HG03521 (cell line): ENCODE measurements around the gene ZNF546.
A peak's percentile ranks its signal among the peaks of the same experiment; 100 is the strongest.
"Not testable (repeated sequence)": the region's sequence is repeated elsewhere in the genome, so short reads cannot be mapped to it uniquely, and the experiment has no call there.

Experiments used
- ATAC-seq: cut with Tn5 transposase; IDR thresholded peaks from one replicate; pipeline ENCODE4 v1.9.1; 2021; ENCODE audit warnings: mild to moderate bottlenecking, moderate library complexity; ENCODE audit not compliant: unreplicated experiment

Gene ZNF546

DNA sequence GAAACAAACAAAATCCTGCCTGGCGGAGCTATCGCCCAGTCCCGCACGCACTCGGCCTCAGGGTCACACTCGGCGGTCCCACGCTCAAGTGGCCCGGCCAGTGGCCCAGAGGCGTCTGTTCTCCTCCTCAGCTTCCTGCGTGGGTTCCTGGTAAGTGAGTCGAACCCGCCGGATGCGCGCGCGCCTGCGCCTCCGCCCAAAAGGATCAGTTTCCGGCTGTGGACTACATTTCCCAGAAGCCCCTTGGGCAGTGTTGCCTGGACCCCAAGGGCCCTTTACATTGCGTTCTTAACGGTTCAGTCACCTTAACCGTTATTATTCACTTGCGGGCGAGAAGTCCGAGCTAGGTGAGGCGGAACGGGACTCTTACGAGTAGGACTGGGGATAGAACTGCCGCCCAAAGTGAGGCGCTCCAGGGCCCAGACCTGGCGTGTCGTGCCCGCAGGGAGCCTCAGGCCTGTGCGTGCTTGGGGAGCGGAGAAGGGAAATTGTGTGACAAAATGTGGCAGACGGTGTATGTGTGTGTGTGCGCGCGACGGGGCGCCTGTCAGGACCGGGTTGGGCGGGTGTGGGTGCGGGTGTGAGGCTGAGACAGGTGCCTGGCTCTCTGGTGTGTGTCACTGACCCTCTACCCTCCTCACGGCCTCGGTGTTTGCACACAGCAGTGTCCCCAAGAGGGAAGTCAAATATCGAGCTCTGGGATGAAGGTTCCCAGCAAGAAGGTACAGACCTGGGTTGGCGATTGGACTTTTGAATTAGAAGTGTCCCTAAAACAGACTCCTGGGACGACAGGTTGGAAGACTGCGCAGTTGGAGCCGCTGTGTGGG lies at the start of gene ZNF546:
TSS of gene ZNF546 (plus strand) at position 250 of the 827 bp plus-strand sequence. CDS start 1,267 bp downstream, outside the sequence.
- peak; percentile 83 for ATAC-seq

DNA sequence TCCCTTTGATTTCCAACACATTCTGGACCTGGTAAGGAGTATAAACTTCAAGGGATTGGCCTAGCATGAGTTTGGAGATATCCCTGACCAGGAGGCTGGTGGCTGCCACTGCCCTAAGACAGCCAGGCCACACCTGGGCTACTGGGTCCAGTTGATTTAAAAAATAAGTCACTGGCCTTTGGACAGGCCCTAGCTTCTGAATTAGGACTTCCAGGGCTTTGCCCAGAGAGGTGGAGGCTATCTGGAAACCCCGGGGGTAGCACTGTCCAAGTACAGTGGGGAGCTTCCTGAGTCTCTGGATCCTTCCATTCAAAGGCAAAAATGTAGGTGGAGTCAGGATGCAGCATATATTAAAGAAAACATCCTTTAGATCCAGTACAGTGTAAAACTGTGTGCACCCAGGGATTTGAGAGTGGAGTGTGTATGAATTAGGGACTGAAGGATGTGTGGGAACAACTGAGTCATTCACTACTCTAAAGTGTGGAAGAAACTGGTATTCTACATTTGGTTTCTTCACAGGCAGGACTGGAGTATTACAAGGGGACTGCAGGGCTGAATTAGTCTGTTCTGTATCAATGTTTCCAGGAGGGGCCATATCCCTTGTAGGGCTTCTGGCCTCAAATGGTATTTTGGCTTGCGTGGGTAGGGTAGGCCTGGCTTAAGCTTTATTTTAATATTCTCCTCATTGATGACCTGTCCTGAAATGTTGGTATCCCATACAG lies 47.7 kb upstream of the ZNF546 start:
- ATAC-seq, result no peak

DNA sequence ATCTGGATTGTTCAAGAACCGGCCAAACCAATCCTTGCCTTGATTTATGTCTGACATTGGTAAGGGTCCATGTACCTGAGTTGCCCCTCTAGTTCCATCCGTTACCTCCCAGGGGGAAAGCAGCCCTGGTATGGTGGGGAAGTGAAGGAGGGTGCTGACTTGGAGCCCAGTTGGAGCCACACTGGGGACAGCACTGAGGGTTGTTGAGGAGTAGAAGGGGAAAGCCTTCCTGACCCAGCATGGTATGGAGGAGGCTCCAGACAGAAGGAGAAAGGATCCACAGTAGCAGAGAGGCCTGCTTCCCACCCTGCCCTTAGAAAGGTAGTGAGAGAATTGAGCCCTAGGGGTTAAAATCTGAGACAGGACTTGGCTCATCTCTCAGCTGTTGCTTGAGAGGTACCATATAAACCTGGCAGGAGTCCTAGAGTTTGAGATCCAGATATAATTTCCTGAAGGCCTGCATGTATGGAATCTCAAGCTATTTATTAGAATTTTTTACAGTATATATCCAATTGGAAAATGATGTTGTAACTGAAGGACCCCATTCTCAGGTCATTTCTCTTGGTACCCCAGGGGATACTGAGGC lies 45.7 kb upstream of the ZNF546 start:
- ATAC-seq, result no peak

DNA sequence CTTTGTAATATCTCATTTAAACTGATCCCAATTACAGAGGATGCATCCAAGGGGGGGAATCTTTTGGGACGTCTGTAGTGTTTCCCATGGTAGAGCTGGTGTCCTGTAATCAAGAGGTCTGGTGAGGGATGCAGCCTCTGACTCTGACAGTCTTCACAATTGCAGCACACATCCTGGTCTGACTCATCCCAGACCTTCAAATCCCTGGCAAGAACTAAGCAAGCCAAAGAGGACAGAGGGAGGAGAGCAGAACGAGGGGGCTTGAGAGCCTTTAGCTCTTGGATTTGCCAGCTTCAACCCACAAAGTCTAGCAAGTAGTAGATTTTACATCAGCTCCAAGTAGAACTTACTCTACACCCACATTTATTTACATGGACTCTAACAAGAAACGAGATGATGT lies 45.2 kb upstream of the ZNF546 start:
- no peak for ATAC-seq

DNA sequence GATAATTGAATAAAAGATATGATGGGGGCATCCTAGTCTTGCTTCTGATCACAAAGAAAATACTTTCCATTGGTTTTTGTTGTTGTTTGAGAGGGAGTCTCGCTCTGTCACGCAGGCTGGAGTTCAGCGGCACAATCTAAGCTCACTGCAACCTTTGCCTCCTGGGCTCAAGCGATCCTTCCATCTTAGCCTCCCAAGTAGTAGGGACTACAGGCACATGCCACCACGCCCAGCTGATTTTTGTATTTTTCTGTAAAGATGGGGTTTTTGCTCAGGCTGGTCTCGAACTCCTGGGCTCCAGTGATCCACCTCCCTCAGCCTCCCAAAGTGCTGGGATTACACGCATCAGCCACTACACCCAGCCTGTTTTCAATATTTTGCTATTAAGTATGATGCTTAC lies 42.9 kb upstream of the ZNF546 start:
- ATAC-seq, result no peak

DNA sequence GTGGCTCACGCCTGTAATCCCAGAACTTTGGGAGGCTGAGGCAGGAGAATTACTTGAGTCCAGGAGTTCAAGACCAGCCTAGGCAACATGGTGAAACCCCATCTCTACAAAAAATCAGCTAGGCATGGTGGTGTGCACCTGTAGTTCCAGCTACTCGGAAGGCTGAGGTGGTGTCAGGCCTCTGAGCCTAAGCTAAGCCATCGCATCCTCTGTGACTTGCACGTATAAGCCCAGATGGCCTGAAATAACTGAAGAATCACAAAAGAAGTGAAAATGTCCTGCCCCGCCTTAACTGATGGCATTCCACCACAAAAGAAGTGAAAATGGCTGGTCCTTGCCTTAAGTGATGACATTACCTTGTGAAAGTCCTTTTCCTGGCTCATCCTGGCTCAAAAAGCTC lies 39.0 kb upstream of the ZNF546 start:
- not testable (repeated sequence) for ATAC-seq

DNA sequence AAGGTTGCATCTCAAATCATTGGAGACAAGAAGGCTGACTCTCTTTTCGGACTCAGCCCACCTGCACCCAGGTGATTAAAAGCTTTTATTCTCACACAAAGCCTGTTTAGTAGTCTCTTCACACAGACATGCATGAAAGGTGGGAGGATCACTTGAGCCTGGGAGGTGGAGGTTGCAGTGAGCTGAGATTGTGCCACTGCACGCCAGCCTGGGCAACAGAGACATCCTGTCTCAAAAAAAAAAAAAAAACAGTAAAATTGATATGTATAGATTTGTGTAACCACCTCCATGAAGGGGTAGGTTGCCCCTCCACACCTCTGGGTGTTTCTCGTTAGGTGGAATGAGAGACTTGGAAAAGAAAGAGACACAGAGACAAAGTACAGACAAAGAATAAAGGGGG lies 37.9 kb upstream of the ZNF546 start:
- ATAC-seq, result not testable (repeated sequence)

DNA sequence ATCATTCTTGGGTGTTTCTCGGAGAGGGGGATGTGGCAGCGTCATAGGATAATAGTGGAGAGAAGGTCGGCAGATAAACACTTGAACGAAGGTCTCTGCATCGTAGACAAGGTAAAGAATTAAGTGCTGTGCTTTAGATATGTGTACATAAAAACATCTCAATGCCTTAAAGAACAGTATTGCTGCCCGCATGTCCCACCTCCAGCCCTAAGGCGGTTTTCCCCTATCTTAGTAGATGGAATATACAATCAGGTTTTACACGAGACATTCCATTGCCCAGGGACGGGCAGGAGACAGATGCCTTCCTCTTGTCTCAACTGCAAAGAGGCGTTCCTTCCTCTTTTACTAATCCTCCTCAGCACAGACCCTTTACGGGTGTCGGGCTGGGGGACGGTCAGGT lies 37.5 kb upstream of the ZNF546 start:
- ATAC-seq, result not testable (repeated sequence)

DNA sequence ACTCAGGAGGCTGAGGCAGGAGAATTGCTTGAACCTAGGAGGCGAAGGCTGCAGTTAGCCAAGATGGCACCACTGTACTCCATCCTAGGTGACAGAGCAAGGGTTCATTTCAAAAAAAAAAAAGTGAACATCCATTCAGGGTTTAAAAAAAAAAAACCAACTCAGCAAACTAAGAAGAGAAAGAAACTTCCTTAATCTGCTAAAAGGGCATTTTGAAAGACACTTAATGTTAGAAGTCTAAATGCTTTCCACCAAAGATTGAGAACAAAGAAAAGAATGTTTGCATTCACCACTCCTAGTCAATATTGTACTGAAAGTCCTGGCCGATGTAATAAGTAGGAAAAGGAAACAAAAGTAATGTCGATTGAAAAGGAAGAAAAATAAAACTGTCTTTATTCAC lies 33.0 kb upstream of the ZNF546 start:
- ATAC-seq, result no peak

DNA sequence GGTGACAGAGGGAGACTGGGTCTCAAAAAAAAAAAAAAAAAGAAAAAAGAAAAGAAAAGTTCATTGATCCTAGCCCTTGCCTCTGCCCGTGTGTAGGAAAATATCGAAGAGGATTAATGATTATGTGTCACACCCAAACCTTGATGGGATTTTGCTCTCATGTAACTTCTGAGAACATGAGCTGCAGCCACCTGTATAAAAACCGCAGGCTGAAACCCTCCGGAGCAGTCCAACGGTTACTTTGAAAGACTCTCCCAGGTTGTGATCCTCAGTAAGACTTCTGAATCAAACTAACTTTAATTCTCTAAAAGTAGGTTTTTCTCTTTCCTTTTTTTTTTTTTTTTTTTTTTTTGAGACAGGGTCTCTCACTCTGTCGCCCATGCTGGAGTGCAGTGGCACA lies 30.2 kb upstream of the ZNF546 start:
- no peak for ATAC-seq

DNA sequence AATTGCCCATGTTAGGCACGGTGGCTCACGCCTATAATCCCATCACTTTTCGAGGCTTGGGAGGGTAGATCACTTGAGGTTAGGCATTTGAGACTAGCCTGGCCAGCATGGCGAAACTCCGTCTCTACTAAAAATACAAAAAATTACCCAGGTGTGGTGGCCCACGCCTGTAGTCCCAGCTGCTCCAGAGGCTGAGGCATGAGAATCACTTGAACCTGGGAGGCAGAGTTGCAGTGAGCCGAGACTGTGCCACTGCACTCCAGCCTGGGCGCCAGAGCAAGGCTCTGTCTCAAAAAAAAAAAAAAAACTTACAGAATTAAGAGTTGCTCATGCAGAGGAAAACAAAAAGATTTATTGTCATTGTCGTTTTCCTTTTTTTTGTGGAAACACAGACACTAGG lies 29.3 kb upstream of the ZNF546 start:
- ATAC-seq, result no peak

DNA sequence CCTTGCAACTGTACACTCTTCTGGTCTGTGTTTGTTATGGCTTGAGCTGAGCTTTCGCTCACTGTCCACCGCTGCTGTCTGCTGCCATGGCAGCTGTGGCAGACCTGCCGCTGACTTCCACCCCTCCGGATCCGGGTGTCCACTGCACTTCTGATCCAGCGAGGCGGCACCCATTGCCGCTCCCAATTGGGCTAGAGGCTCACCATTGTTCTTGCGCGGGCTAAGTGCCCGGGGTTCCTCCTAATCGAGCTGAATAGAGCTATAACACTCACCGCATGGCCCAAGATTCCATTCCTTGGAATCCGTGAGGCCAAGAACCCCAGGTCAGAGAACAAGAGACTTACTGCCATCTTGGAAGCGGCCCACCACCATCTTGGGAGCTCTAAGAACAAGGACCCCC lies 28.1 kb upstream of the ZNF546 start:
- no peak for ATAC-seq

DNA sequence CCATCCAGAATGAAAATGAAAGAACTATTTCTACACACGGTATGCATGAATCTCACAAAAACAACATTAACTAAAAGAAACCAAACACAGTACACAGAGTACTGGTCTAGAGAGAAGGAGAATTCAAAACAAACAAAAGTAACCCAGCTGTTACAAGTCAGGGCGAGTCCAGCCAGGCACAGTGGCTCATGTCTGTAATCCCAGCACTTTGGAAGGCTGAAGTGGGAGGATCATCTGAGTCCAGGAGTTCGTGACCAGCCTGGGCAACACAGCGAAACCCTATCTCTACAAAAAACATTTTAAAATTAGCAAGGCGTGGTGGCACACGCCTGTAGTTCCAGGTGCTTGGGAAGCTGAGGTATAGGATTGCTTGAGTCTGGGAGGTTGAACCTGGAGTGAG lies 27.6 kb upstream of the ZNF546 start:
- no peak for ATAC-seq

DNA sequence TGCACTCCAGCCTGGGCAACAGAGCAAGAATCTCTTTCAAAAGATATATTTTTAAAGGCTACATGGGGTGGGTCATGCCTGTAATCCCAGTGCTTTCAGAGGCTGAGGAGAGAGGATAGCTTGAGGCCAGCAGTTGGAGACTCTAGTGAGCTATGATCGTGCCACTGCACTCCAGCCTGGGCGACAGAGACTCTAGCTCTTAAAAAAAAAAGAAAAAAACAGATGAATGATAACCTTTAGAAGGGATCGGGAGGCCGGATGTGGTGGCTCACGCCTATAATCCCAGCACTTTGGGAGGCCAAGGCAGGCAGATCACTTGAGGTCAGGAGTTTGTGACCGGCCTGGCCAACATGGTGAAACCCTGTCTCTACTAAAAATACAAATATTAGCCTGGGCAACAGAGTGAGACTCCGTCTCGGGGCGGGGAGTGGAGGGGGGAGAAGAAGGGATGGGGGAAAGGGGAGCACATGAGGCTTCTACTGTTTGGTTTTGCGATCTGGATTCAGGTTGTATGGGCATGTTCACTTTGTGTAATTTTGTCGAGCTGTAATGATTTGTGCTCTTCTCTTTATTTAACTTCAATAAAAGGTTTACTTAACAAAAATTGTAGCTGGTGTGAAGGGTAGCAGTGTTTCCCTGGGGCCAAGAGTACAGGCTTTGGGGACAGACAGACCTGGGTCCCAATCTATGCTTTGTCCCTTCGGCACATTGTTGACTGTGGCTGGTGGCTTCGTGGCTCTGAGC lies 27.0 kb upstream of the ZNF546 start:
- no peak for ATAC-seq

DNA sequence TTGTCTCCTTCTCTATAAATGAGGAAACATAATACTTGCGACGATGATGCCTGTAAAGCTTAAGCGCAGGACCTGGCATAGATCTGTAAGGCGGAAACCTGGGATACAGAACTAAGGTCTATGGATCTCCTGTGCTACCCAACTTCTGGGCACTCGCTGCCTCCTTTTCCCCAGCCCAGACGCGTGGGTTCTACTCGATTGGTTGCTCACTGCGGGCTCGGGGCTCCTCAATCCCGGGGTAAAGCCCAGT lies 26.5 kb upstream of the ZNF546 start:
- ATAC-seq, result no peak

DNA sequence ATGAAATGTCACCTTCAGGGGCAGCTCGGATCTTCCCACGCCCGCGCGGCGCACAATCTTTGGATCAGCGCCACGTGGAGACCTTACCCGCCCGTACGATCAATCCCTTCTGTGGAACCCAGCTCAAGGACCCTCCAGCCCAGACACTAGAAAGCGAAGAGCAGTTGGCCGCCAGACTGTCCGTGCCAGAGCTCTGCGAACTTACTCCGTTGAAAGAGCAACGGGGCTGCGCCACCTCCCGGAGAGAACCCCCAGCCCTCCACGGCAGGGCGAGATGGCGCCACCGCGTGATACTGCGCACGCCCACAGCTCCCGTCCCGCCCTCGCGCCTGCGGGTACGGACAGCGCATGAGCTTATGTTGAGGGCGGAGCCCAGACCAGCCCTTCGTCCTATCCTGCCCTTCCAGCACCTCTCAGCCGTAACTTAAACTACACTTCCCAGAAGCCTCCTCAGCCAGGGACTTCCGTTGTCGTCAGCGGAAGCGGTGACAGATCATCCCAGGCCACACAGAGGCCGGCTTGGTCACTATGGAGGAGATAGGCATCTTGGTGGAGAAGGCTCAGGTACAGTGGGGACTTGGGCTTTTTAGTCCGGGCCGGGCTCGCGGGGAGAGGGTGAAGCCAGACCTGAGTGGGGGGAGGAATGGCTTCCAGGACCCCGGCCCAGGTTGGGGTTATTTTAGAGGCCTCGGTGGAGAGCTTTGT lies 26.0 kb upstream of the ZNF546 start, which contains the start of gene PSMC4:
TSS of gene PSMC4 (plus strand) at position 491 of the 705 bp plus-strand sequence. CDS start at position 529, 38 bp downstream.
- ATAC-seq, result peak; percentile 94

DNA sequence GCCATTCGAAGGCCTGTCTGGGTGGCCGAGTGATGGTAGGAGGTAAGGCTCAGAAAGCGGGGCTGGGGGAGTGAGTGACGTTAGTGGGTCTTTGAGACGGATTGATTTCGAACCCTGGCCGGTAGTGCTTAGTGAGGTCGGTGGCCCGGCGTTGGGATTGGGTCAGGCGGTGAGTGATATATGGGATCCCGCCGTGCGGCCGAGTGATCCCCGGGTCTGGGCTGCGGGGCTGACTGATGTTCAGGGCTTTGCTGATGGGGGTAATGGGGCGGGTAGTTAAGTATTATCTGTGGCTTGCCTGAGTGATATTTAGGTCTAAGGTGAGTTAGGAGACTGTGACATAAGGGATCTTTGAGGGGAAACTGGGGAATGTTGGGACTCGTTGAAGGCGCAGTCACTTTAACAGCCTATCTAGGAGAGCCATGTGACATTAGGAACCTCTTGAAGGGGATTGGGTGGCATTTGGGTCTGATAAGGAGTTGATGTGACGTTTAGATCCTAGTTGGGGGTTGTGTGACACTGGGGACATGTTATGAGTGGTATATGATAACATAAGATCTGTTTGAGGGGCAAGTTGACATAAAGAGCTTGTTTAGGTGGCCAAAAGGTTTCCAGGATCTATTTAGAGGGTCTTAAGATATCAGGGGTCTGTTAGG lies 25.4 kb upstream of the ZNF546 start:
- ATAC-seq, result no peak

DNA sequence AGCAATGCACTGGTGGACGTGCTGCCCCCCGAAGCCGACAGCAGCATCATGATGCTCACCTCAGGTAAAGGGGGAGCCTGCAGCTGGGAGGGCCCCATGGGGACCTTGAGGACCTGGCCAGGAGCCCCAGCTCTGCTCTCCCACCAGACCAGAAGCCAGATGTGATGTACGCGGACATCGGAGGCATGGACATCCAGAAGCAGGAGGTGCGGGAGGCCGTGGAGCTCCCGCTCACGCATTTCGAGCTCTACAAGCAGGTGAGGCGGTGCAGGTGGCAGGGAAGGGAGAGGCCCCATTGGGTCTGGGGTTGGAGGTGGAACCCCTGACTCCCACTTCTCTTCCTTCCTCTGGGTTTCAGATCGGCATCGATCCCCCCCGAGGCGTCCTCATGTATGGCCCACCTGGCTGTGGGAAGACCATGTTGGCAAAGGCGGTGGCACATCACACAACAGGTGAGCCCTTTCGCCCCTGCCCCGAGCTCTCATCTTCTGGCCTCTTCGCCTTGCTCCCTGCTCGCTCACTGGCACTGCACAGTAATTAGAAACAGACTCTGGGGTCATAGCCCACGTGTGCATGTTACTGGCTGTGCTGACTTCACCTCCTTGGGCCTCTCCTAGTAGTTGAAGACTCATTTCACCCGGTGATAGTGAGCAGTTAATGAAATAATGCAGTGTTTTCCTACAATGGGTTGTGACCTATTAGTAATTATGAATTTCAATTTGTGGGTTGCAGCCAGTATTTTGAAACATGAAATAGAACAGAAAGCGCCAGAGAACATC lies 22.3 kb upstream of the ZNF546 start:
- no peak for ATAC-seq

DNA sequence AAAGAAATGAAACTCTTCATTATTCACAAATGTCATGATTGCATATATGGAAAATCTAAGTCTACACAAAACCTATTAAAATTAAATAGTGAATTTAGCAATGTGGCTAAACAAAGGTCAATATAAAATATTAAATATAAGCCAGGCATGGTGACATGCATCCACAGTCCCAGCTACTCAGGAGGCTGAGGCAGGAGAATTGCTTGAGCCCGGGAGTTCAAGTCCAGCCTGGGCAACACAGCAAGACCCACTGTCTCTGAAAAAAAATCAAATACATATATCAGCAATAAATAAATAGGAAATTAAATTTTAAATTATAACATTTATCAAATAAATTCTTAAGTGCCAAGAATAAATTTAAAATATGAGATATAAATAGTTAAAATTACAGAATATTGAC lies 14.0 kb upstream of the ZNF546 start:
- no peak for ATAC-seq
